ENCODE data around the gene CFAP58.

CFAP58 gene

DNA sequence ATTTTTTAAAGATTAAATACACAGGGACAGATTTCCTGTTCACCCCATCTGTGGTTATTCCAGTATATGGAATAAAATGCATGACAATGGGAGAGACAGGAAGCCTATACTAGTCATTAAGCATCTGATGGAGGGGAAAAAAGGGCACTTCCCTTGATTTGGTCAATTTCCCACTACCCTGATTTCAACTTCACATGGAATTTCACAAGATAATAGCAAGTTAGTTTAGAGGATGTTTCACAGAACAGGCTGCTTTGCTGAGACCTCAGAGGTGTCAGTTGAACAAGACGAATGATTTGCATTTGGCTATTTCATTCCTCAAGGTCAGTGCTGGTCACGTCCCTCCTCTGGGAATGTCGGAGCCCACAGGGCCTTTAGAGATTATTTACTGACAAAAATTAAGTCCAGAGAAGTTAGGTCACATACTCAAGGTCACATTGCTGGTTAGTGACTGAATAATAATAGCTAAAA is 10.7 kb upstream of the CFAP58 start:
- Mint-ChIP-seq H3K27ac (peak overlapping the region in 1 of 3 experiments; percentile 31), H3K4me3 (no peak overlapping the region), H3K9me3 (no peaks in the 10 kb centered on the region), H3K36me3 (ENCODE audit: low read depth) (no peaks in the 10 kb centered on the region), H3K4me1 (peaks cover 18% of the 10 kb centered on the region), H3K27me3 (ENCODE audit: low read depth) (peaks cover 4% of the 10 kb centered on the region)
- TF ChIP-seq, protein P1, sequence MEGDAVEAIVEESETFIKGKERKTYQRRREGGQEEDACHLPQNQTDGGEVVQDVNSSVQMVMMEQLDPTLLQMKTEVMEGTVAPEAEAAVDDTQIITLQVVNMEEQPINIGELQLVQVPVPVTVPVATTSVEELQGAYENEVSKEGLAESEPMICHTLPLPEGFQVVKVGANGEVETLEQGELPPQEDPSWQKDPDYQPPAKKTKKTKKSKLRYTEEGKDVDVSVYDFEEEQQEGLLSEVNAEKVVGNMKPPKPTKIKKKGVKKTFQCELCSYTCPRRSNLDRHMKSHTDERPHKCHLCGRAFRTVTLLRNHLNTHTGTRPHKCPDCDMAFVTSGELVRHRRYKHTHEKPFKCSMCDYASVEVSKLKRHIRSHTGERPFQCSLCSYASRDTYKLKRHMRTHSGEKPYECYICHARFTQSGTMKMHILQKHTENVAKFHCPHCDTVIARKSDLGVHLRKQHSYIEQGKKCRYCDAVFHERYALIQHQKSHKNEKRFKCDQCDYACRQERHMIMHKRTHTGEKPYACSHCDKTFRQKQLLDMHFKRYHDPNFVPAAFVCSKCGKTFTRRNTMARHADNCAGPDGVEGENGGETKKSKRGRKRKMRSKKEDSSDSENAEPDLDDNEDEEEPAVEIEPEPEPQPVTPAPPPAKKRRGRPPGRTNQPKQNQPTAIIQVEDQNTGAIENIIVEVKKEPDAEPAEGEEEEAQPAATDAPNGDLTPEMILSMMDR (IDR thresholded peaks at IDR 0.05; ENCODE audit: unreplicated experiment in 3 of 3) = no peak

DNA sequence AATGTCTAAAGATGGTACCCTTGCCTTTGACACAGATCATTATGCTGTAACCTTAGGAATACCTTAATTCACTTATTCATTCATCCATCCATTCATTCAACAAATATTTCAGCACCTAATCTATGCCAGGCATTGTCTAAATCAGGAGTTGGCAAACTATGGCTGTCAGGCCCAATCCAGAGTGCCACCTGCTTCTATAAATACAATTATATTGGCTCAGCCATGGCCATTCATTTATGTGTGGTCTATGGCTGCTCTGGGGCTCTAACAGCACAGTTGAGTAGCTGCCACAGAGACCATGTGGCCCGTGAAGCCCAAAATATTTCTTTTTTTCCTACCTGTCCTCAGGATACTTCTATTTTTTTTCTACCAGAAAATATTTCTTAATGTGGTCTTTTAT is 9.4 kb upstream of the CFAP58 start:
- H3K4me3 Mint-ChIP-seq = no peak overlapping the region
- TF ChIP-seq, protein P1 (IDR thresholded peaks at IDR 0.05; ENCODE audit: unreplicated experiment in 3 of 3) = no peak

DNA sequence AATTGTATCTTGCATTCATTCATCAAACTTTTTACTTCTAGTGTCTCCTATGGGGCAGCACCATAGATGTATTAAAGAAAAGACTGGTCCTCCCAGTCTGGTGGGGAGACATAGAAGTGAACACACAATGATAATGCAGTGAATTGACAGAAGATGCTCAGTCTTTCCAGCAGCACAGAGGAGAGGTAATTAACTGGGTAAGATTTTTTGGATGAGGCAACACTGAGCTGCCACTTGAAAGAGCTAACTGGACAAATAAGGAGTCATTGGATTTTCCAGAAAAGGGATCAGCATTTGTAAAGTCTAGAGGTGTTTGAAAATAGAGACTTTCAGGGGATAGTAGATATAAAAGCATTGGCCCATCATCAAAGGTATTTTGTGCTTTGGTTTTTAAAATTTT is 8.1 kb upstream of the CFAP58 start:
- H3K4me1 Mint-ChIP-seq = no peaks in the 10 kb centered on the region
- H3K9me3 Mint-ChIP-seq = no peaks in the 10 kb centered on the region
- H3K4me3 Mint-ChIP-seq = no peak overlapping the region
- H3K27me3 Mint-ChIP-seq (ENCODE audit: low read depth) = peaks cover 4% of the 10 kb centered on the region
- H3K36me3 Mint-ChIP-seq (ENCODE audit: low read depth) = no peaks in the 10 kb centered on the region
- no peak overlapping the region for H3K27ac Mint-ChIP-seq
- TF ChIP-seq, protein P1 (IDR thresholded peaks at IDR 0.05; ENCODE audit: unreplicated experiment in 3 of 3) = no peak

More for the DNA sequence above, 9.4 kb upstream of the CFAP58 start:
- peaks cover 12% of the 10 kb centered on the region for H3K4me1 Mint-ChIP-seq
- H3K27me3 Mint-ChIP-seq (ENCODE audit: low read depth) = peaks cover 4% of the 10 kb centered on the region
- no peak overlapping the region for H3K27ac Mint-ChIP-seq
- H3K36me3 Mint-ChIP-seq (ENCODE audit: low read depth) = no peaks in the 10 kb centered on the region
- H3K9me3 Mint-ChIP-seq = no peaks in the 10 kb centered on the region

DNA sequence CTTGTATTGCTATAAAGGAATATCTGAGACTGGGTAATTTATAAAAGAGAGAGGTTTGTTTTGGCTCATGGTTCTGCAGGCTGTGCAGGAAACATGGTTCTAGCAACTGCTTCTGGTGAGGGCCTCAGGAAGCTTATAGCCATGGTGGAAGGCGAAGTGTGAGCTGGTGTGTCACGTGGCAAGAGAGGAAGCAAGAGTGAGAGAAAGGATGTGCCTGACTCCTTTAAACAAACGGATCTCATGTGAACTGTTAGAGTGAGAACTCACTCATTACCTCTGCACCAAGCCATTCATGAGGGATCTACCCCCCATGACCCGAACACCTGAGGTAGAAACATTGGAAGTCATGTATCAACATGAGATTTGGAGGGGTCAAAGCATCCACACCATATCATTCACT is 7.7 kb upstream of the CFAP58 start:
- Mint-ChIP-seq H3K27ac (no peak overlapping the region), H3K36me3 (ENCODE audit: low read depth) (no peaks in the 10 kb centered on the region), H3K4me1 (no peaks in the 10 kb centered on the region), H3K9me3 (no peaks in the 10 kb centered on the region), H3K27me3 (ENCODE audit: low read depth) (peaks cover 4% of the 10 kb centered on the region), H3K4me3 (no peak overlapping the region)
- TF ChIP-seq, protein P1 (IDR thresholded peaks at IDR 0.05; ENCODE audit: unreplicated experiment in 3 of 3) = no peak

DNA sequence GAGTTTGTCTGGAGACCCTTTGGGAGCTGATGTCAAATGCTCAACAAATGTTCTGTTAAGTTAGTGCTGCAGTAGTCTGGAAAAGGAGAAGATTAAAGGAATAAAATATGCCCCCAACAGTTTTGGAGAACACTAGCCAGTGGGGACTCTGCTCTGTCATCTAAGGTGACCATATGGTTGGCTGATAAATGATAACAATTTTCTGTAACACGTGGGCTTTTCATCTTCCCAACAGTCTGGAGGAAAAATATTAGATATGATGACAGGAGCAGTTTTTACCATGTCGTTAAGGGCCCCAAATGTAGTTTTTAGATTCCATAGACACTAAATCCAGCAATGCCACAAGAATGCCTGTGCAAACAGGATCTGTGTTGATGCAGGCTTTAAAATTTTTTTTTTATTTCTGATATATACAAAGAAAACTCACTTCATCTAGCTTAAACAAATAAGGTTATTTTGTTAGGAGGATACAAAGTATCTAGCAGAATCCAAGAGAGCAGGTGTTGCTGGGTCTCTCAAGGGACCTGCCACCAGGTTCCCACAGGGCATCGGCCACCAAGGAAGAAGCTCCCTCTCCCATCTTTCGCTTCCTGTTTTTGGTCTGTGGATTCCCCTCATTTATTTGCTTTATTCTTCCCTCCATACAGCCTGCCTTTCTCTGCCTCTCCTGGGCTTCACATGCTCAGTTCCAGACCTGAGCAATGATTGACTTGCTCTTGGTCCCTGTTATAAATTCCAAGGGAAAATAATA is 6.2 kb upstream of the CFAP58 start:
- Mint-ChIP-seq H3K36me3 (ENCODE audit: low read depth) (no peaks in the 10 kb centered on the region), H3K4me3 (no peak overlapping the region), H3K9me3 (no peaks in the 10 kb centered on the region), H3K27me3 (ENCODE audit: low read depth) (peaks cover 4% of the 10 kb centered on the region), H3K4me1 (no peaks in the 10 kb centered on the region), H3K27ac (no peak overlapping the region)
- TF ChIP-seq, protein P1 (IDR thresholded peaks at IDR 0.05; ENCODE audit: unreplicated experiment in 3 of 3) = no peak

DNA sequence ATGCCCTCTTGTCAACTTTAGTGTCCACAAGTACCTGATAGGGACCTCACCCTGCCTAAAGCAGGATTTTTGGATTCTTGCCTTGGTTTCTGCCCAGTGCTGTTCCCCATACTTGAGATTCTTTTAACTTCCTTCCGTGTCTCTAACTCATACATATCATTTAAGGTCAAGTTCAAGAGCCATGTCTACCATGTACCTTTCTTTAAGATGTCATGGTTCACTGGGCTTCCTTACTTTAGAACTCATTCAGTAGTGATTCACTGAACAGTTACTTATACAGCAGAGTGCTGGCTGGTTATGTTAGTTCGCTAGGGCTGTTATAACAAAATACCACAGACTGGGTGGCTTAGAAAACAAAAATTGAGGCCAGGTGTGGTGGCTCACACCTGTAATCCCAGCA is 5.0 kb upstream of the CFAP58 start:
- Mint-ChIP-seq H3K9me3 (no peaks in the 10 kb centered on the region), H3K27ac (no peak overlapping the region), H3K36me3 (ENCODE audit: low read depth) (no peaks in the 10 kb centered on the region), H3K4me3 (no peak overlapping the region), H3K27me3 (ENCODE audit: low read depth) (peaks cover 3% of the 10 kb centered on the region), H3K4me1 (peaks cover 5% of the 10 kb centered on the region)
- TF ChIP-seq, protein P1 (IDR thresholded peaks at IDR 0.05; ENCODE audit: unreplicated experiment in 3 of 3) = no peak

Data from nephron (organoid).